ENCODE data around the gene PTH2.

DNA sequence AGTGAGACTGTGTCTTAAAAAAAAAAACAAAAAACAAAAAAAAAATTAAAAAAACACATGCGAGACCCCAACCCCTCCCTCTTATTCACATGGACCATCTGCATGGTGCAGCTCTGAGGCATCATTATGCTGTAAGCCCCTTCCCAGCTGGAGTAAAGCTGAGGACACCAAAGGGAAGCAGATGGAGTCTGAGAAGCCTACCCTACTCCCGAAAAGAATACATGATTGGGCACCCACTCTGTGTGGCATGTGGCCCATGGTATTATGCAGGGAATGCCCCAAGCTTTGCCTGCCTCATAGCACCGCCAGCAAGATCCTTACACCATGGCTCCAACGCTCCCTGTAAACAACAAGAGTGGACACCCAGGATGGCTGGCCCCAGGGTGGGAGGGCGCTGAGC lies 4.7 kb downstream of the PTH2 start:
- TF ChIP-seq, protein P1, sequence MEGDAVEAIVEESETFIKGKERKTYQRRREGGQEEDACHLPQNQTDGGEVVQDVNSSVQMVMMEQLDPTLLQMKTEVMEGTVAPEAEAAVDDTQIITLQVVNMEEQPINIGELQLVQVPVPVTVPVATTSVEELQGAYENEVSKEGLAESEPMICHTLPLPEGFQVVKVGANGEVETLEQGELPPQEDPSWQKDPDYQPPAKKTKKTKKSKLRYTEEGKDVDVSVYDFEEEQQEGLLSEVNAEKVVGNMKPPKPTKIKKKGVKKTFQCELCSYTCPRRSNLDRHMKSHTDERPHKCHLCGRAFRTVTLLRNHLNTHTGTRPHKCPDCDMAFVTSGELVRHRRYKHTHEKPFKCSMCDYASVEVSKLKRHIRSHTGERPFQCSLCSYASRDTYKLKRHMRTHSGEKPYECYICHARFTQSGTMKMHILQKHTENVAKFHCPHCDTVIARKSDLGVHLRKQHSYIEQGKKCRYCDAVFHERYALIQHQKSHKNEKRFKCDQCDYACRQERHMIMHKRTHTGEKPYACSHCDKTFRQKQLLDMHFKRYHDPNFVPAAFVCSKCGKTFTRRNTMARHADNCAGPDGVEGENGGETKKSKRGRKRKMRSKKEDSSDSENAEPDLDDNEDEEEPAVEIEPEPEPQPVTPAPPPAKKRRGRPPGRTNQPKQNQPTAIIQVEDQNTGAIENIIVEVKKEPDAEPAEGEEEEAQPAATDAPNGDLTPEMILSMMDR (optimal IDR thresholded peaks at IDR 0.05 in 1 of 3, IDR thresholded peaks at IDR 0.05 in 1 of 3, conservative IDR thresholded peaks at IDR 0.05 in 1 of 3; ENCODE audit: extremely low read depth in 1 of 3, insufficient read depth in 2 of 3, low read length in 3 of 3) = no peak
- TF ChIP-seq EZH2 (IDR thresholded peaks at IDR 0.05; ENCODE audit: low read length) = no peak

Data from keratinocyte (primary cell).